H9 (cell line): ENCODE measurements around the gene NUP62CL. TPM values are rescaled to one million over a fixed set of nuclear protein-coding genes. Genes with fewer than 3 reads are reported as not detected.

Experiments used
- DNase-seq: peaks from one replicate; pipeline ENCODE4 v3.0.0-alpha.2; 2017
- H2AFZ ChIP-seq: one replicate; pipeline ENCODE4 v1.6.1; 2013; ENCODE audit warnings: mild to moderate bottlenecking, low read length, control low read depth, moderate library complexity
- H2AK5ac ChIP-seq: 2 replicates; pipeline ENCODE4 v1.6.1; 2013; ENCODE audit warnings: low read length, control low read depth, mixed read lengths; ENCODE audit not compliant: insufficient read length
- H2BK120ac ChIP-seq: one replicate; pipeline ENCODE4 v1.6.1; 2013; ENCODE audit warnings: low read depth, mild to moderate bottlenecking, low read length, control low read depth, inconsistent platforms; ENCODE audit not compliant: poor library complexity, severe bottlenecking
- H2BK12ac ChIP-seq: 2 replicates; pipeline ENCODE4 v1.6.1; 2013; ENCODE audit warnings: low read length, control low read depth, mixed read lengths, low read depth; ENCODE audit not compliant: insufficient read length
- H2BK15ac ChIP-seq: 2 replicates; pipeline ENCODE4 v1.6.1; 2013; ENCODE audit warnings: low read depth, low read length, control low read depth
- H2BK20ac ChIP-seq: one replicate; pipeline ENCODE4 v1.6.1; 2013; ENCODE audit warnings: low read depth, mild to moderate bottlenecking, low read length, control low read depth, inconsistent platforms; ENCODE audit not compliant: poor library complexity, severe bottlenecking
- H2BK5ac ChIP-seq: 2 replicates; pipeline ENCODE4 v1.6.1; 2013; ENCODE audit warnings: low read length, control low read depth, mixed read lengths; ENCODE audit not compliant: insufficient read length
- H3K14ac ChIP-seq: 2 replicates; pipeline ENCODE4 v1.6.1; 2013; ENCODE audit warnings: low read length, control low read depth; ENCODE audit not compliant: insufficient read depth
- H3K18ac ChIP-seq: 2 replicates; pipeline ENCODE4 v1.6.1; 2013; ENCODE audit warnings: low read depth, mild to moderate bottlenecking, mixed read lengths, low read length, control low read depth; ENCODE audit not compliant: insufficient read length
- H3K23ac ChIP-seq: 2 replicates; pipeline ENCODE4 v1.6.1; 2013; ENCODE audit warnings: low read length, control low read depth, mixed read lengths, low read depth; ENCODE audit not compliant: insufficient read length
- H3K23me2 ChIP-seq: 2 replicates; pipeline ENCODE4 v1.6.1; 2013; ENCODE audit warnings: low read depth, mild to moderate bottlenecking, mixed read lengths, low read length, control low read depth; ENCODE audit not compliant: insufficient read length, poor library complexity, severe bottlenecking
- H3K27ac ChIP-seq: 2 replicates; pipeline ENCODE4 v1.5.1; 2013; ENCODE audit warnings: low read length, control low read depth, mixed read lengths, low read depth; ENCODE audit not compliant: insufficient read length
- H3K27me3 ChIP-seq: 2 replicates; pipeline ENCODE4 v1.6.1; 2013; ENCODE audit warnings: low read length, control low read depth, inconsistent platforms; ENCODE audit not compliant: insufficient read depth
- H3K4ac ChIP-seq: 2 replicates; pipeline ENCODE4 v1.6.1; 2013; ENCODE audit warnings: low read depth, mild to moderate bottlenecking, control low read depth, inconsistent platforms, low read length, moderate library complexity
- H3K4me1 ChIP-seq: 2 replicates; pipeline ENCODE4 v1.6.1; 2013; ENCODE audit warnings: low read length, control low read depth, inconsistent platforms; ENCODE audit not compliant: insufficient read depth
- H3K4me2 ChIP-seq: 2 replicates; pipeline ENCODE4 v1.6.1; 2013; ENCODE audit warnings: low read length, control low read depth, mixed read lengths; ENCODE audit not compliant: insufficient read length, insufficient read depth
- H3K56ac ChIP-seq: 2 replicates; pipeline ENCODE4 v1.6.1; 2013; ENCODE audit warnings: low read depth, mild to moderate bottlenecking, mixed read lengths, low read length, control low read depth; ENCODE audit not compliant: insufficient read length
- H3K79me1 ChIP-seq: 2 replicates; pipeline ENCODE4 v1.6.1; 2013; ENCODE audit warnings: low read depth, mild to moderate bottlenecking, moderate library complexity, low read length, control low read depth, inconsistent platforms; ENCODE audit not compliant: insufficient read depth, poor library complexity, severe bottlenecking
- H3K79me2 ChIP-seq: 2 replicates; pipeline ENCODE4 v1.6.1; 2013; ENCODE audit warnings: low read length, control low read depth, inconsistent platforms; ENCODE audit not compliant: insufficient read depth
- H3K9ac ChIP-seq: 2 replicates; pipeline ENCODE4 v1.6.1; 2013; ENCODE audit warnings: low read length, control low read depth, mixed read lengths; ENCODE audit not compliant: insufficient read length; ENCODE audit errors: extremely low read depth
- H3K9me3 ChIP-seq: one replicate; pipeline ENCODE4 v1.6.1; 2013; ENCODE audit warnings: low read depth, low read length, inconsistent platforms; ENCODE audit not compliant: control insufficient read depth
- H3T11ph ChIP-seq: one replicate; pipeline ENCODE4 v1.6.1; 2013; ENCODE audit warnings: mild to moderate bottlenecking, low read length, control low read depth, inconsistent platforms
- H4K20me1 ChIP-seq: one replicate; pipeline ENCODE4 v1.6.1; 2013; ENCODE audit not compliant: control insufficient read depth, insufficient read length, insufficient read depth
- H4K5ac ChIP-seq: 2 replicates; pipeline ENCODE4 v1.6.1; 2013; ENCODE audit warnings: low read depth, mild to moderate bottlenecking, mixed read lengths, low read length, control low read depth; ENCODE audit not compliant: insufficient read length
- H4K8ac ChIP-seq: replicated peaks from 2 replicates; pipeline ENCODE4 v1.6.1; 2013; ENCODE audit warnings: low read length, control low read depth, mixed read lengths, low read depth; ENCODE audit not compliant: insufficient read length
- H4K91ac ChIP-seq: 2 replicates; pipeline ENCODE4 v1.6.1; 2013; ENCODE audit warnings: low read depth, mild to moderate bottlenecking, moderate library complexity, mixed read lengths, low read length, control low read depth; ENCODE audit not compliant: insufficient read length
- H3K27ac Mint-ChIP-seq, 3 experiments: 2 replicates in 2 of 3; 3 replicates in 1 of 3; pipeline ENCODE4 v1.8.0; 2020 to 2021; ENCODE audit warnings: mixed read lengths in 3 of 3, mild to moderate bottlenecking in 1 of 3, moderate library complexity in 1 of 3
- H3K27me3 Mint-ChIP-seq: 2 replicates; pipeline ENCODE4 v1.8.0; 2021; ENCODE audit warnings: low read depth, mild to moderate bottlenecking, moderate library complexity, mixed read lengths
- H3K36me3 Mint-ChIP-seq, 3 experiments: 2 replicates in 2 of 3; 3 replicates in 1 of 3; pipeline ENCODE4 v1.8.0; 2020 to 2021; ENCODE audit warnings: low read depth in 3 of 3, mixed read lengths in 3 of 3; ENCODE audit not compliant: insufficient read depth in 1 of 3
- H3K4me1 Mint-ChIP-seq, 2 experiments: 2 replicates each; pipeline ENCODE4 v1.8.0; 2020; ENCODE audit warnings: mixed read lengths in 2 of 2
- H3K4me3 Mint-ChIP-seq, 2 experiments: 2 replicates in 1 of 2; 3 replicates in 1 of 2; pipeline ENCODE4 v1.8.0; 2020 to 2021; ENCODE audit warnings: mild to moderate bottlenecking in 2 of 2, mixed read lengths in 2 of 2, moderate library complexity in 1 of 2
- H3K9me3 Mint-ChIP-seq, 2 experiments: 2 replicates in 1 of 2; 3 replicates in 1 of 2; pipeline ENCODE4 v1.8.0; 2020; ENCODE audit warnings: mild to moderate bottlenecking in 2 of 2, mixed read lengths in 2 of 2, moderate library complexity in 1 of 2
- CTCF ChIP-seq: fragments of 200-600 bp; sonication (generic); conservative IDR thresholded peaks from 3 replicates; pipeline ENCODE4 v1.8.0; 2021; ENCODE audit warnings: antibody characterized with exemption, mild to moderate bottlenecking
- WGBS: extraction: QIAGEN DNeasy Blood & Tissue Kit; methylation state at CpG from one replicate; pipeline ENCODE4 v1.1.7; 2013; ENCODE audit warnings: missing lambda C conversion rate, low lambda C conversion rate, mixed read lengths; ENCODE audit not compliant: insufficient read length; ENCODE audit errors: extremely low coverage; 5-methylcytosine and 5-hydroxymethylcytosine counted together
- total RNA-seq: library from RNA; stranded (reverse); gene quantifications from 2 replicates; pipeline ENCODE4 v1.2.1, GENCODE V29; 2021

NUP62CL gene
- total RNA-seq, 1 experiment from 2014 or later, result 3.9 TPM

GRCh38 chrX:107227780-107228485, 21.7 kb upstream of the NUP62CL start:
- H3K18ac ChIP-seq, result no peak overlapping the region
- H3K4ac ChIP-seq, result no peak overlapping the region
- H4K5ac ChIP-seq, result no peak overlapping the region
- H3K4me2 ChIP-seq, result no peak overlapping the region
- Mint-ChIP-seq H3K36me3 (peaks cover 0 to 4% (median 0%) of the 10 kb centered on the region in 3 experiments; a peak in 1 of 7 replicates), H3K27me3 (no peaks in the 10 kb centered on the region), H3K4me1 (no peaks in the 10 kb centered on the region), H3K4me3 (no peak overlapping the region), H3K9me3 (peaks cover 0 to 36% of the 10 kb centered on the region in 2 experiments; a peak in 2 of 5 replicates), H3K27ac (no peak overlapping the region)
- no peak overlapping the region for H2BK20ac ChIP-seq
- no peaks in the 10 kb centered on the region for H3K79me2 ChIP-seq
- no peak overlapping the region for H2BK15ac ChIP-seq
- H2AFZ ChIP-seq, result no peak overlapping the region
- no peaks in the 10 kb centered on the region for H3K27me3 ChIP-seq
- no peak overlapping the region for H2BK120ac ChIP-seq
- H4K91ac ChIP-seq, result no peak overlapping the region
- H3K14ac ChIP-seq, result no peak overlapping the region
- no peak overlapping the region for H3T11ph ChIP-seq
- H3K9me3 ChIP-seq, result no peaks in the 10 kb centered on the region
- no peaks in the 10 kb centered on the region for H3K4me1 ChIP-seq
- H3K56ac ChIP-seq, result no peak overlapping the region
- H3K23ac ChIP-seq, result no peak overlapping the region
- no peak overlapping the region for H3K9ac ChIP-seq
- no CpG with 5 or more reads among the region's 2 CpGs for WGBS
- H4K20me1 ChIP-seq, result no peaks in the 10 kb centered on the region
- H2BK12ac ChIP-seq, result no peak overlapping the region
- no peak for DNase-seq
- no peak overlapping the region for H4K8ac ChIP-seq
- no peak overlapping the region for H3K27ac ChIP-seq
- H2AK5ac ChIP-seq, result no peak overlapping the region
- H3K23me2 ChIP-seq, result no peaks in the 10 kb centered on the region
- no peaks in the 10 kb centered on the region for H3K79me1 ChIP-seq
- H2BK5ac ChIP-seq, result no peak overlapping the region
- TF ChIP-seq CTCF, result no peak
